MM.1S (cell line): ENCODE measurements around the gene TTLL9.

ENCODE experiments used
- EZH2 ChIP-seq: fragments of 300-600 bp; sonication (generic); optimal IDR thresholded peaks from 2 replicates; pipeline ENCODE3; 2017; ENCODE audit warnings: low read depth, mild to moderate bottlenecking, antibody characterized with exemption, low read length, mixed read lengths
- EZH2phosphoT487 ChIP-seq: fragments of 300-600 bp; sonication (generic); IDR thresholded peaks from 2 replicates; pipeline ENCODE4 v1.6.1; 2018; ENCODE audit warnings: antibody characterized with exemption, low read length
- TF ChIP-seq, protein P1 (sequence below): fragments of 300-600 bp; sonication (generic); IDR thresholded peaks from 2 replicates; pipeline ENCODE4 v1.5.1; 2016; ENCODE audit warnings: antibody characterized with exemption, low read length, mixed read lengths

DNA sequence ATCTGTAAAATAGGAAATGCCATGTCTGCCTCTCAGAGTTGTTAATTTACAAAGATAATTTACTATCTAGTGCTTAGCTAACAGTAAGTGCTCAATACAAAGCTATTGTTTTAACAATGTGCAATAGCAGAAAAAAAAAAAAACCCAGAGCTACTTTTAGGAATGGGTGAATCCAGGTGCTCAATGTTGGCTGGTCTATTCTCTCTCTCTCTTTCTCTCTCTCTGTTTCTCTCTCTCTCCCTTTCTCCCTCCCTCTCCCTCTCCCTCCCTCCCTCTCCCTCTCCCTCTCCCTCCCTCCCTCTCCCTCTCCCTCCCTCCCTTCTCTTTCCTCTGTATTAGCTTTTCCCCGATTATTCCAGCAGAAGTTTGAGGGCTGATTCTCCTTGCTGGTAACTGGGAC lies 67.4 kb downstream of the TTLL9 start:
- TF ChIP-seq, protein P1, sequence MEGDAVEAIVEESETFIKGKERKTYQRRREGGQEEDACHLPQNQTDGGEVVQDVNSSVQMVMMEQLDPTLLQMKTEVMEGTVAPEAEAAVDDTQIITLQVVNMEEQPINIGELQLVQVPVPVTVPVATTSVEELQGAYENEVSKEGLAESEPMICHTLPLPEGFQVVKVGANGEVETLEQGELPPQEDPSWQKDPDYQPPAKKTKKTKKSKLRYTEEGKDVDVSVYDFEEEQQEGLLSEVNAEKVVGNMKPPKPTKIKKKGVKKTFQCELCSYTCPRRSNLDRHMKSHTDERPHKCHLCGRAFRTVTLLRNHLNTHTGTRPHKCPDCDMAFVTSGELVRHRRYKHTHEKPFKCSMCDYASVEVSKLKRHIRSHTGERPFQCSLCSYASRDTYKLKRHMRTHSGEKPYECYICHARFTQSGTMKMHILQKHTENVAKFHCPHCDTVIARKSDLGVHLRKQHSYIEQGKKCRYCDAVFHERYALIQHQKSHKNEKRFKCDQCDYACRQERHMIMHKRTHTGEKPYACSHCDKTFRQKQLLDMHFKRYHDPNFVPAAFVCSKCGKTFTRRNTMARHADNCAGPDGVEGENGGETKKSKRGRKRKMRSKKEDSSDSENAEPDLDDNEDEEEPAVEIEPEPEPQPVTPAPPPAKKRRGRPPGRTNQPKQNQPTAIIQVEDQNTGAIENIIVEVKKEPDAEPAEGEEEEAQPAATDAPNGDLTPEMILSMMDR, result no peak
- TF ChIP-seq EZH2 (no peak), EZH2phosphoT487 (no peak)
